ENCODE measurements around the gene HECW1. TPM values are rescaled to one million over a fixed set of nuclear protein-coding genes. Genes with fewer than 3 reads are reported as not detected.
A peak's percentile ranks its signal among the peaks of the same experiment; 100 is the strongest.

Gene HECW1
- total and polyA plus RNA-seq, 2 experiments from 2014 or later: 11.0 to 21.8 TPM

GRCh38 chr7:43363035-43363791, 250.8 kb downstream of the HECW1 start:
- Histone ChIP-seq H3K4me2 (no peak overlapping the region), H3K4me1 (ENCODE audit: insufficient read depth) (no peaks in the 10 kb centered on the region), H3K79me2 (replicated peaks; ENCODE audit: insufficient read depth) (no peaks in the 10 kb centered on the region), H3K27me3 (ENCODE audit: insufficient read depth) (no peaks in the 10 kb centered on the region), H3K4me3 (no peak overlapping the region), H3K9me2 (ENCODE audit: insufficient read depth) (no peaks in the 10 kb centered on the region; the same call in 1 of the 2 replicates), H4K20me1 (replicated peaks; ENCODE audit: insufficient read depth) (no peaks in the 10 kb centered on the region), H2AFZ (no peak overlapping the region), H3F3A (replicated peaks; ENCODE audit: low read depth) (no peaks in the 10 kb centered on the region), H3K27ac (ENCODE audit: low read depth) (no peak overlapping the region), H3K36me3 (ENCODE audit: insufficient read depth) (no peaks in the 10 kb centered on the region)
- no peaks in the 10 kb centered on the region; the same call in 2 of the 3 replicates for H3K9me3 Mint-ChIP-seq
- H3K27me3 Mint-ChIP-seq (ENCODE audit: insufficient read depth, low read depth, poor library complexity): peaks cover 6% of the 10 kb centered on the region
- no peak overlapping the region for H3K4me3 Mint-ChIP-seq
- ATAC-seq (no peak), DNase-seq (ENCODE audit: low spot score) (no peak)
- H3K36me3 Mint-ChIP-seq (ENCODE audit: low read depth): no peaks in the 10 kb centered on the region; the same call in 2 of the 3 replicates
- no peak overlapping the region for H3K27ac Mint-ChIP-seq
- TF ChIP-seq STAT1 (IDR thresholded peaks at IDR 0.05; ENCODE audit: unreplicated experiment): no peak
- TF ChIP-seq POLR2AphosphoS5 (IDR thresholded peaks at IDR 0.05; ENCODE audit: low read depth): no peak
- no peak for TF ChIP-seq ZNF114 (CRISPR knock-in tag; IDR thresholded peaks at IDR 0.05)
- no peak for TF ChIP-seq CTCF (conservative IDR thresholded peaks at IDR 0.05; ENCODE audit: low read depth in 2 of 2)
- peaks cover 14% of the 10 kb centered on the region for H3K4me1 Mint-ChIP-seq

- no peaks in the 10 kb centered on the region; the same call in 1 of the 2 replicates for H3K9me2 ChIP-seq (ENCODE audit: insufficient read depth)
- H3K27me3 ChIP-seq (ENCODE audit: insufficient read depth): no peaks in the 10 kb centered on the region
- no peaks in the 10 kb centered on the region for H4K20me1 ChIP-seq (replicated peaks; ENCODE audit: insufficient read depth)
- H3K36me3 ChIP-seq (ENCODE audit: insufficient read depth): no peaks in the 10 kb centered on the region
- Mint-ChIP-seq H3K4me3 (no peak overlapping the region), H3K36me3 (ENCODE audit: low read depth) (no peaks in the 10 kb centered on the region; the same call in 2 of the 3 replicates), H3K9me3 (no peaks in the 10 kb centered on the region; the same call in 2 of the 3 replicates), H3K27ac (no peak overlapping the region), H3K4me1 (peaks cover 14% of the 10 kb centered on the region), H3K27me3 (ENCODE audit: insufficient read depth, low read depth, poor library complexity) (peaks cover 6% of the 10 kb centered on the region)
- no peak for DNase-seq (ENCODE audit: low spot score)
- ATAC-seq: peak; percentile 48
- H2AFZ ChIP-seq: no peak overlapping the region
- no peaks in the 10 kb centered on the region for H3F3A ChIP-seq (replicated peaks; ENCODE audit: low read depth)
- no peak overlapping the region for H3K27ac ChIP-seq (ENCODE audit: low read depth)
- H3K4me3 ChIP-seq: no peak overlapping the region
- no peaks in the 10 kb centered on the region for H3K79me2 ChIP-seq (replicated peaks; ENCODE audit: insufficient read depth)
- no peak overlapping the region for H3K4me2 ChIP-seq
- H3K4me1 ChIP-seq (ENCODE audit: insufficient read depth): no peaks in the 10 kb centered on the region
- TF ChIP-seq CTCF (conservative IDR thresholded peaks at IDR 0.05; ENCODE audit: low read depth in 2 of 2) (no peak), ZNF114 (CRISPR knock-in tag; IDR thresholded peaks at IDR 0.05) (no peak), NANOG (IDR thresholded peaks at IDR 0.05; ENCODE audit: borderline replicate concordance) (no peak), EZH2 (IDR thresholded peaks at IDR 0.05; ENCODE audit: low read depth, unreplicated experiment) (no peak), ZNF462 (CRISPR knock-in tag; IDR thresholded peaks at IDR 0.05) (no peak), ZNF331 (CRISPR knock-in tag; IDR thresholded peaks at IDR 0.05; ENCODE audit: low read depth) (no peak), ETS1 (IDR thresholded peaks at IDR 0.05) (no peak)
Observed at GRCh38 chr7:43364391-43364790, 251.9 kb downstream of the HECW1 start.
